ENCODE data around the gene SOCS1.
"Not testable (repeated sequence)": the region's sequence is repeated elsewhere in the genome, so short reads cannot be mapped to it uniquely, and the experiment has no call there.

The SOCS1 gene

DNA sequence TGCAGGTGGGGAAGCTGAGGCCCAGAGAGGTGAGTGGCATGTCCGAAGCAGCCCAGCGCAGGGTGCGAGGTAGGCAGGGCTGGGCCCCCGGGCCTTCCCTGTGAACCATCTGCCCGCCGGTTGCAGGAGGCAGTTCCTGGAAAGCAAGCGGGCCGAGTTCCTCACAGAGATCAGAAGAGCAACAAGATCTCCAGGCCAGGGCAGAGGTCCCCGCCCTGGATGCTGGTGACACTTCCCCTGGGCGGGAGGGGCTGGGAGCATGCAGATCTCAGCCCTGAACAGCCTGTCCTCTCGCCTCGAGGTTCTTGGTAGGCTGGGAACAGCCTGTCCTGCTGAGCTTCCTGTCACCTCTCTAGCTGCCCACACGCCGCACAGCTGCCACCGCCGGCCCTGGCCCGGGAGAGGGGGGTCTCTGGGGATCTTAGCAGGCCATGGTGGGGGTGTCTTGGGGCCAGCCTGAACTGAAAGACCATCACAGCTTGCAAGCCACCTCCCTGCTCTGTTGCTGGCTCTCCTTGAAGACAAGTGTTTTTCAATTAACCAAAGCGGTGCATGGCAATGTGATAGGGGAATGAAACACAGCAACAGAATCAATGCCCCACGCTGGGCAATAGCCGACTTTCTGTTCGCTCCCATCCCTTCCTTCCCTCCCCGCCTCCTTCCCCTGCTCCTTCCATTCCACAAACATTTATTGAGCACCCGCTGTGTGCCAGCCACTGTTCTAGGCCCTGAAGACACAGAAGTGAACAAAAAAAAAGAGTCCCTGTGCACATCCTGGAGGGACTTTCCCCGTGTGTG lies 31.7 kb downstream of the SOCS1 start:
- DNase-seq: no peak

DNA sequence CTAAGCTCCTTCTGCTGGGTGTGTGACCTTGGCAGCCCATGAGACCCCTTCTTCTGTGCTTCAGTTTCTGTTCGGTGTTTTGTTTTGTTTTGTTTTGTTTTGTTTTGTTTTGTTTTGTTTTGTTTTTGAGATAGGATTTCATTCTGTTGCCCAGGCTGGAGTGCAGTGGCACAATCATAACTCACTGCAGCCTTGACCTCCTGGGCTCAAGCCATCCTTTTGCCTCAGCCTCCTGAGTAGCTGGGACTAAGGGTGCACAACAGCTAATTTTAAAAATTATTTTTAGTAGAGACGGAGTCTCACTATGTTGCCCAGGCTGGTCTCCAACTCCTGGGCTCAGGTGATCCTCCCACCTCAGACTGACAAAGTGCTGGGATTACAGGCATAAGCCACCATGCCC lies 35.5 kb downstream of the SOCS1 start:
- DNase-seq: not testable (repeated sequence)

DNA sequence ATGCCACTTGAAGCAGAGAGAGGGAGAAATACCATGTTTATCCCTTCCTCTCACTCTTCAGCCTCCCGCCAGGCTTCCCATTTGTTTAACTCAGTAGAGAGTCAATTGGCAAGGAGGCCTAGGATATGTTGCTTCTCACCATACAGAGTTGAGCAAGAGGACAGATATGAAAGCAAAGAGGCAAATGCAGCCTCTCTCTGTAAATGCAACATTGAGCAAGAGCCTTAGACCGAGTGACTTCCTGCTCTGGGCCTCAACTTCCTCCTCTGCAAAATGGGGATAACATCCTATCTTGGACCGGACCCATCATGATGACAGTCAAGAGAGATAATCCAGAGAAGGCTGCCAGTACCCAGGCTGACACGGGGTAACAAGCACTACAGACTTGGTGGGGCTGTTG lies 36.8 kb downstream of the SOCS1 start:
- DNase-seq: no peak

DNA sequence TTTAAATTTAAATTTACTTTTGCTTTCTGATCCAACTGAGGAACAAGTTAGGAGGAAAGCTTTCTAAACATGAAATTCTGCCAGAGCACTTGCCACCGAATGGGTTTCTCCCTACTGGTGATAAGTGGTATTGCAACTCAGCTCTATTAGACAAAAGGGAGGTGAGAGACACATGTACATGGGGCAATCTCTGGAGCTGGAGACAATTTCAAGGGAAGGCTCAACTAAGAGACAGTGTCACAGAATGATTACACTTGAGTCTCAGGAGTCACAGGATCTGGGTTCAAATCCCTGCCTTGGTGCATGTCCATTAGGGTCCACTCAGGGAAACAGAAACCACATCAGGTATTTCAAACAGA lies 37.4 kb downstream of the SOCS1 start:
- no peak for DNase-seq

DNA sequence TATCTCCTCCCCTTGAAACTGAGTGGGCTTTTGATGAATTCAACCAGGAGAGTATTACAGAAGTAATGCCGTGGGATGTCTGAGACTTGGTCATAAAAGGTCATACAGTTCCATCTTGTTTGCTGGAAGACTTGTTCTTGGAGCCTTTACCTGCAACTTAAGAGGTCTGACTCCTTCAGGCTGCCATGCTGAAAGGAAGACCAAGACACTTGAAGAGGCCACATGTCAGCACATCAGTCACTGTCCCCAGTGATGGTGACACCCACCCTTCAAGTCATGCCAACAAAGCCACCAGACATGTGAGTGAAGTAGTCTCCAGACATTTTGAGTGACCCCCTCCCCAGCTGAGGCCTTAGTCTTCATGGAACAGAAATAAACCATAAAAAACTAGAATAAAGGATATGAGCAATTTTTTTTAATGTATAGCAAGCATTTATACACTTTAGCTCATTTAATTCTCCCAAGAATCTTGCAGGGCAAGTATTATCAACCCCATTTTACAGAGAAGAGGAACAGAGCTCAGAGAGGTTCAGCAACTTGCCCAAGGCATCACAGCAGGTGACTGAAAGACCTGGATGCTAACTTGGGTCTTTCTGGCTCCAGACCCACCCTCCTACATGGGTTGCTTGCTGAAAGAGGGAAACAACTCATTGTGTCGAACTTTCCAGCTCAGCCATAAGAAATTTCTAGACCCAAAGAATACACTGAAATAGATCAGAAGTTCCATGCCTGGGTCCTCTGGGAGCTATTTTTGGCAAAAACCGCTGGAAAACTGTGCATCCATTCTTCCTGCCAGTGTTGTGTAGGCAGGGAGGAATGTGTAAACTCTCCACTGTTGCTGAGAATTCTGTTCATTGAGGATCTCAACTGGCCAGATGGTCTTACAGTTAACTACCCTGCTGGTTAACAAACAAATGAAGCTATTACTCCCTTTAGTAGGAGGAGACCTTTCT lies 38.1 kb downstream of the SOCS1 start:
- DNase-seq: no peak

DNA sequence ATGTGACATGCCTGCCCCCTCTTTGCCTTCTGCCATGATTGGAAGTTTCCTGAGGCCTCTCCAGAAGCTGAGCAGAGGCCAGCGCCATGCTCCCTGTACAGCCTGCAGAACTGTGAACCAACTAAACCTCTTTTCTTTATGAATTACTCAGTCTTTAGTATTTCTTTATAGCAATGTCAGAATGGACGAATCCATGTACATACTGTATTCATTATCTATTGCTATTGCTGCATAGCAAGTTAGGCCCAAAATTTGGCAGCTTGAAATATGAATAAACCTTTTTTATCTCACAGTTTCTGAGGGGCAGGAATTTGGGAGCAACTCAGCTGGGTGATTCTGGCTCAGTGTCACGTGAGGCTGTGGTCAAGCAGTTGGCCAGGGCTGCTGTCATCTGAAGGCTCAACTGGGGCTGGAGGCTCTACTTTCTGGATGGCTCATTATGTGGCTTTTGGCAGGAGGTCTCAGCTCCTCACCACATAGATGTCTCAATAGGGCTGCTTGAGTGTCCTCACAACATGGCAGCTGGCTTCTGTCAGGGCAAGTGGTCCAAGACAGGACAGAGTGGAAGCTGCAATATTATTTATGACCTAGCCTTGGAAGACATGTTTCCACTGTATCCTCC lies 40.0 kb downstream of the SOCS1 start:
- no peak for DNase-seq

DNA sequence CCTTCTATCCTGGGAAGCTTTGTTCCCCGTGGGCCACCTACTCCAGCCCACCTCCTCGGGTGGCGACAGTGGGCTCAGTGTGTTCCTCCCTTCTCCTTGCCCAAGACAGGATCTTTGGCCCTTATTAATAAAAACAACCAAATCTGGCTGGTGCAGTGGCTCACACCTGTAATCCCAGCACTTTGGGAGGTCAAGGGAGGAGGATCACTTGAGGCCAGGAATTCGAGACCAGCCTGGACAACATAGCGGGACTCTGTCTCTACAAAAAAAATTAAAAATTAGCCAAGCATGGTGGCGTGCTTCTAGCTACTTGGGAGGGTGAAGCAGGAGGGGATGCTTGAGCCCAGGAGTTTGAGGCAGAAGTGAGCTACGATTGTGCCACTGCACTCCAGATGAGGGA lies 42.2 kb downstream of the SOCS1 start:
- no peak for DNase-seq

DNA sequence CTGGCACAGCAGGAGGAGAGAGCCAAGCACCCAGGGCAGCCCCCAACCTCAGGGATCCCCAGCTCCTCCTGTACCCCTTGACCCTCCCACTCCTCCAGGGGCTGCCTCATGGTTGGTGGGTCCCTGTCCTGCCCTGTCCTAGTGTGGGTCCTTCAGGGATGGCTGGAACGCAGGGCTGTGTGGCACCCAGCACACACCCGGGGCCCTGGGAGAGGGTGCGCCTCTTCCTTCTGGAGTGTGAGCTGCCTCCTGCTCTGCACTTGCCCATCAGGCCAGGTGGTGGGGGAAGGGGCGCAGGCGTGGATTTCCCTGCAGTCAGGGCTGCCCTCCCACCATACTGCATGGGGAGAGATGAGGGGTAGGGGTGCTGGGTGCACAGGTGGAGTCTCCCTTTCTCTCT lies 42.6 kb downstream of the SOCS1 start:
- DNase-seq: no peak

DNA sequence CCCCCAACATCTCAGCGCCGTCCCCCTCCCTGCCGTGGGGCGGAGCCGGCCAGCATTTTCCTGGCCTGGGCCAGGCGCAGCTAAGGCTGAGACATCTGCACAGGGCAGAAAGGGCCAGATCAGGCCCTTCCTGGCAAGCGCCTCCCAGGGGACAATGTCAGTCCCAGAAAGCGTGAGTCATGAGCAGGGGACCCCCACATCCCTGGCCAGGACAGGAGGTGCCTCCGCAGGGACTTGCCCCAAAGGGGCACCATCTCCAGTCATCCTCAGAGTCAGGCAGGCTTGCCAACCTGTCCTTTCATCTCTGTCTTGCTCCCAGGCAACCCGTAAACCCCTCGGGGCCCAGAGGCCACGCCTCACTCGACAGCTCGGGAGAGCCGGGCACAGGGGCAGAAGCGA lies 43.2 kb downstream of the SOCS1 start:
- no peak for DNase-seq

DNA sequence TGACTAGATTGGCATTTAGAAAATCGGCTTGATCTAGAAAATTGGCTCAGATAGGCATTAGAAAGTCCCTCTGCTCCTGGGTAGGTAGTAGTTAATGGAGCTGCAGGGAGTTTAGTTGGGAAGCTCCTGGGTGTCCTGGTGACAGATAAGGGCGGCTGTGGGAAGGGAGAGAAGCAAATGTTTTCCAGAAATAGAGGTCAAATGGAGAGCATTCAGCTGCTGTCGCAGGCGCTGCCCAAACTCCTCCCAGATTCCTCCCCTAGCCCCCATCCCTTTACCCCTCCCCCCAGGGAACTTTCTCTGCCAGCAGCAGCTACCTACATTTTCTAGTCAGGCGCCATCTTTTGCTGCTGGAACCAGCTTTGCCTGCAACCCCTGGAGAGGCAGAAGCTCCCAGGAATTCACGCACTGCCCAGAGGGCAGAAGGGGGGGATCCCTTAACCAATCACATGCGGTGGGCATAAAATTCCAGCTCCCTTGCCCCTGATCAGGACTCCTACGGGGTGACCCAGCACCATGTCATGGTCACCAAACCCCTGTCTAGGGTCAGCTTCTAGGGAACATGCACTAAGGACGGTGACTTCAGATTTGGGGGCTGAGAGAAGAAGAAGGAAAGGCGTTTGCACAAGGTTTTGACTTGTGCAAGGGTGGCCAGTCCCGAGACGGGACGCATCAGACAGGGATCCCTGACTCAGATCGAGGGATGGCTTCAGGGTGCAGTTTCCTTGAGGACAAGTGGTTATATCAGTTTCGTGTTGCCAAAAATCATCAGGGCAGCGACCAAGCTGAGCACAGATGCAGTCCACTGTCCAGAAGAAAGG lies 43.8 kb downstream of the SOCS1 start:
- no peak for DNase-seq

DNA sequence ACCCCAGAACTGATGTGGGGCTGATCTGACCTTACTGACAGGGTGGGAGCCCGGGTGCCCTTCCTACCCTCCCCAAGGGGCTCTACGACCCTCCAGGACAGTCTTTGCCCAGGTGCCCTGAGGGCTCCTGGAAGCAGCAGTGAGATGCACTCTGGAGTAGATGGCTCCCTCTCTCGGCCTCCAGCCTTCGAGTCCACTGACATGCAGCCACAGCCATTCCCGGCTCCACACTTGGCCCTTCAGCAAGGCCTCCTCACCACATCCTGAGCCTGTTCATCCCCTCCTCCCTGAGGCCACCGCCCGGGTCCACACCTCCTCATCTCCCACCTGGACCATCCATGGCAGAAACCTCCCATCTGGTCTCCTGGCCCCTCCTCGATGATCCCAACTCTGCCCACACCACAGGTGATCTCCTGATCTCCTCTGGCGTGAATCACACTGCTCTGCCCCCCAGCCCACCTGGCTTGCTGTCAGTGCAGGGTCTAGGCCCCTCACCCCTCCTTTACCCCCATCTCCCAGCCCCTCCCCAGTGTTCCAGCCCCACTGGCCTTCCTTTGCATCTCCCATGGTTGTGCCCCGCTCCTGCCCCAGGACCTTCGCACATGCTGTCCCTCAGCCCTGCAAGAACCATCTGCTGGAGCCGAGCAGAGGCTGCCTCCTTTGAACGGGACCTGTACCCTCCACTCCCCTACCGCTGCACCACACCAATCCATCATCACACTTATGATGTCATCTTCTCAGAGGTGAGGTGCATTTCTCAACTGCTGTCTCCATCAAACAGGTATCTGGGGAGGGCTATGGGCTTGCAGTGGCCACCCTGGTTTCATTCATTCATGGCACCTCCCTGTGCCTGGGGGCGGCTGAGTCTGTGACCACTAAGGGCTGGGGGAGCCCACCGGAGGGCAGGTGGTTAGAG lies 44.7 kb downstream of the SOCS1 start:
- DNase-seq: no peak

DNA sequence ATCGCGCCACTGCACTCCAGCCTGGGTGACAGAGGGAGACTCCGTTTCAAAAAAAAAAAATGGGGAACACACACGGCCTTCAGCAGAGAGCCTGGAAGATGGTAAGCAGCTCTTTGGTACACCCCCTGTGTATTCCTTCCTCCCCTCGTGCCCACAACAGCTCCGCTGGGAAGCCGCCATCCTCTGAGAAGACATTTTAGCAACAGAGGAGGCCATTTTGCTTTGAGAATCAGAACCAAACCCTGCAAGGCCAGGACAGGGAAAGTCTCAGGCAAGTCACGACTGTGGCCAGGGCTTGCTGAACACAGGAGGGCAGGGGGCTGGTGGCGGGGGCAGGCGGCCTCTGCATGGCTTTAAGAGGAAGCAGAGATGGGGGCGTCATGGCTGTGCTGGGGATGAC lies 45.7 kb downstream of the SOCS1 start:
- no peak for DNase-seq

DNA sequence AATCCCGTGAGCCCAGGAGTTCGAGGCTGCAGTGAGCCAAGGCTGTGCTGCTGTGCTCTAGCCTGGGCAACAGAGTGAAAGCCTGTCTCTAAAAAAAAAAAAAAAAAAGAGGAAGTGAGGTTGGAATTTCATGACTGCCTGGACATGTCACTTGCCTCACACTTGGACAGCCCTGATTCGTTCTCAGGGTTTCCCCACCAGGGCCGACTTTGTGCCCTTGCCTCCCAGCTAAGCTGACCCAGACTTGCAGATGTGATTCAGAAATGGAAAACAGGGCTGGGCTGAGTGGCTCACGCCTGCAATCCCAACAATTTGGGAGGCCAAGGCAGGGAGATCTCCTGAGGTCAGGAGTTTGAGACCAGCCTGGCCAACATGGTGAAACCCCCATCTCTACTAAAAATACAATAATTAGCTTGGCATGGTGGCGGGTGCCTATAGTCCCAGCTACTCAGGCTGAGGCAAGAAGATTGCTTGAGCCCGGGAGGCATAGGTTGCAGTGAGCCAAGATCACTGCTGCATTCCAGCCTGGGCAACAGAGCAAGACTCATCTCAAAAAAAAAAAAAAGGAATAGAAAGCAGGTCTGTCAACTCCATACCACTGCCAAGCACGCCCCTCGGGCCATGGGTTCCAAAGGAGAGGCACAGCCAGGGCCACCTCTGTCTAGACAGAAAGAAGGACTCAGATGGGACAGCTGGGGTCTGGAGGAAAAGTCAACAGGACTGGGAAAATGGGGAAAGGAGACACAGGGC lies 46.9 kb downstream of the SOCS1 start:
- DNase-seq: no peak

DNA sequence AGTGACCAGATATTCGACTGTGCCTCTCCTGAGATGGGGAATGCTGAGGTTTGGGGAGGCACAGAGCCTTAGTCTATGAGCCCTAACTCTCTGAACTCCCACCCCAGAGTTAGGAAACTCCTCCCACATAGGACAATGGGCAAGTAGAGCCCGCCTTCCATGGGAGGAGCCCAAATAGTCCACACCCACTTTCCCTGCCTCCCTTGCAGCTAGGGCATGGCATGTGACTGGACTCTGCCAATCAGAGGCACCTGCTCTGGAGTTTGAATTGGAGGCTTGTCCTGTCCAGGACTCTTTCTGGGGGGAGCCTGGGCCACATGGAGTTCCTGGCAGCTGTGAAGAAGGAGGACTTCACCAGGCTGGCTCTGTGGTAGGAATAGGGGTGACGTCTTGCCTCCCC lies 48.4 kb downstream of the SOCS1 start:
- DNase-seq: no peak

DNA sequence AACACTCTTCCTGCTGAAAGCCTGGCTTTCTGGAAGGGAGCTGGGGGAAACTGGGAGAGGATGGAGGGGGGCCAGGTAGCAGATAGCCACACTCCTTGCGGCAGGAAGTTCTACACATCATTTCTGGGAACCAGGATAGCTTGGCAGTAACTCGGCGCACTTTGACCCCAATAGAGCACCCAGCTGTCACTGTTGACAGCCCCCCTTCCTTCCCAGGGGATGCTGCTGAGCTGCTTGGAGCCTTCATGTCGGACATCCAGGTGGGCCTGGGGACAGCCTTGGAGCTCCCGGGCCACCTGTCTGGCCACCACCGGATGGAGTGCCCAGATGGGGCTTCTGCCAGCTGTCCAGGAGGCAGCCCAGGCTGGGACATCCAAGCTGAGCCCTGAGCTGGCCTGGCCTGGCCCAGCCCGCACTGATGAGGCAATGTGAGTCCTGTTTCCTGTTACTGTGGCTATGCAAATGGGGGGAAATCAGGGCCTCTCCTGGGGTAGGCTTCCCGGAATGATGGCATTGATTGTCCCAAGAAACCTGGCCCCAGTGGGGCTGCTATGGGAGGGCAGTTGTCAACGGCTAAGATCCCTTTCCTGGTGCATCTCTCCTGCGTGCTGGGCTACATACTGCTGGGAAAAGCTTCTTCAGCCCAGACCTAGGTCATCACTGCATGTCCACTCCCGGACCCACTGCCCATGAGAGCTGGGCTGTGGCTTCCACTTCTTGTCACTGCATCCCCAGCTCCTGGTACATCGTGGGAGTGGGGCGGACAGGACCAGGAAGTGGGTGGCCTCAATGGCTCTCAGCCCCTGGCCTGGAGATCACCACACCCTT lies 50.0 kb downstream of the SOCS1 start:
- DNase-seq: no peak

DNA sequence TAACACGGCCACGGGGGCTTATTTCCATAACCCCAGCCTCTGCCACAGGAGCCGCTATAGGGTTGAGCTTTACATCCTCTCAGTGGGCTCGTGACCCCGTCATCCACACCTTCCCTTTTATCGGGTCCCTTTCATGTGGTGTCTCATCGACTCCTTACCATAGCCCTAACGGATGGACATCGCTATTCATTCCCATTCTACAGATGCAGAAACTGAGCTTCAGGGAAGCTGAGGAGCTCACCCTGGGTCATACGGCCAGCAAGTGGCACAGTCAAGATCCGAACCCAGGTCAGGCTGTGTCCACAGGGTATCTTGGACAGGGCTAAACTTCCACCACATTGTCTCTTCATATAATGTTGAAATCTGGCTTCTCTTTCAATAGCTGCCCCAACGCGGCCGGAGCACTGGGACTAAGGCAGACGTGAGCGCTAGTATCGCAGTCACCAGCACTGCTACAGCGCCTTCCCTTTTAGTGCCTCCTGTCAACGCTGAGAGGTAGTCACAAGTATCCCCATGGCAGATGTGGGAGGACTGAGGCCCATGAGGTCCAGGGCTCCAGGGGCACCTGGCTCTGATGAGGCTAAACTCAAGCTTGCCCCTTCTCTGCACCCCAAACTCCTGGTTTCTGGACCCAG lies 50.8 kb downstream of the SOCS1 start:
- DNase-seq: no peak

DNA sequence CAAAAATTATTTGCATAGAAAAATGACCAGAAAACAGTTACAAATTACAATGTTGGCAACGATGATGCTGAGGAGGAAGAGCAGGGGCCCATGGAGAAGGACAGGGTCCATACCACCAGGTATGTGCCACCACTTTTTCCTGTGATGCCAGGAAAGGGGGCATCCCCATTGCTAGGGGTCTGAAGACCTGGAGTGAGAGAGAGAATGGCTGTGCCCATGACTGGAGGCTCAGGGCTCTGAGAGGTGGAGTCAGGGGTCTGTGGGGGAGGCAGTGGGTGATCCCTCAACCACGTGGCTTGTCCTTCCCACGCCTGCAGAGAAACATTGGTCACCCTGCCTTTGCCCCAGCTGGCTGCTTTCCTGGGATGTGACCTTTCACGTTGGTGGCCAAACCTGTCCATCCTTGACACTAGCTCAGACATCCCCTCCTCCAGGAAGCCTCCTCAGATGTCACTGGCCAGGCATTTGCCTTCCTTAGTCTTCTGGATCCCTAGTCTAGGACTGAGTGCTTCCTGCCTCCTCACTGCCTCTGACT lies 51.4 kb downstream of the SOCS1 start:
- no peak for DNase-seq

All from NCI-H2107 (cell line).